Skeletal muscle satellite cell (primary cell): ENCODE measurements around the gene C1QC.

Experiments used
- H3K27me3 ChIP-seq: 2 replicates; pipeline ENCODE4 v1.7.0; 2013; ENCODE audit warnings: low read length; ENCODE audit not compliant: control insufficient read depth, insufficient read depth
- H3K36me3 ChIP-seq: 2 replicates; pipeline ENCODE4 v1.7.0; 2013; ENCODE audit warnings: mild to moderate bottlenecking, control low read depth, low read length; ENCODE audit not compliant: insufficient read depth
- H3K4me1 ChIP-seq: 2 replicates; pipeline ENCODE4 v1.7.0; 2013; ENCODE audit warnings: low read length; ENCODE audit not compliant: control insufficient read depth, insufficient read depth
- H3K4me2 ChIP-seq: 2 replicates; pipeline ENCODE4 v1.7.0; 2013; ENCODE audit warnings: mild to moderate bottlenecking, low read length
- H3K4me3 ChIP-seq: 2 replicates; pipeline ENCODE4 v1.7.0; 2013; ENCODE audit warnings: low read length
- H3K9ac ChIP-seq: 2 replicates; pipeline ENCODE4 v1.7.0; 2013; ENCODE audit warnings: mild to moderate bottlenecking, low read depth, low read length, moderate library complexity
- H3K9me3 ChIP-seq: replicated peaks from 2 replicates; pipeline ENCODE4 v1.7.0; 2013; ENCODE audit warnings: mild to moderate bottlenecking, control low read depth, low read length

Gene C1QC

DNA sequence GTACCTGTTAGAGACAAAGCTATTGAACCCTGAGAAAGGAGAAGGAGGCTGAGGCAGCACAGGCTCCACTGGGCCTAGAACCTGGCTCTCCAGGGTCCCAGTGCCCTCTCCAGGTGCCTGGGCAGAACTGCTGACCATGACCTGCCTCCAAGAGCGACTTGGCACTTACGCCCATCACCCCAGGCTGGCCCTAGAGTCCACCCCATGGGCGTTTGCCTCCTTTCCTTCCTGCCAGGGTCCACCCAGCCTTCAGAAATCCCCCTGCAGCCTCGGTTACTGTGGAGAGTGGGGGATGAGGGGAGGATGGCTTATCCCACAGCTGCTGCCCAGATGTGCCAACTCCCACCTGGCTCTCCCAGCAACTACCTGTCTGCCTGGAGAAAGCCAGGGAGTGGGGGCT is 21.7 kb upstream of the C1QC start:
- H3K9me3 ChIP-seq = no peaks in the 10 kb centered on the region
- no peak overlapping the region for H3K9ac ChIP-seq
- H3K4me1 ChIP-seq = no peaks in the 10 kb centered on the region
- H3K4me3 ChIP-seq = no peak overlapping the region
- no peak overlapping the region for H3K4me2 ChIP-seq
- no peaks in the 10 kb centered on the region for H3K36me3 ChIP-seq
- peaks cover 74% of the 10 kb centered on the region for H3K27me3 ChIP-seq

DNA sequence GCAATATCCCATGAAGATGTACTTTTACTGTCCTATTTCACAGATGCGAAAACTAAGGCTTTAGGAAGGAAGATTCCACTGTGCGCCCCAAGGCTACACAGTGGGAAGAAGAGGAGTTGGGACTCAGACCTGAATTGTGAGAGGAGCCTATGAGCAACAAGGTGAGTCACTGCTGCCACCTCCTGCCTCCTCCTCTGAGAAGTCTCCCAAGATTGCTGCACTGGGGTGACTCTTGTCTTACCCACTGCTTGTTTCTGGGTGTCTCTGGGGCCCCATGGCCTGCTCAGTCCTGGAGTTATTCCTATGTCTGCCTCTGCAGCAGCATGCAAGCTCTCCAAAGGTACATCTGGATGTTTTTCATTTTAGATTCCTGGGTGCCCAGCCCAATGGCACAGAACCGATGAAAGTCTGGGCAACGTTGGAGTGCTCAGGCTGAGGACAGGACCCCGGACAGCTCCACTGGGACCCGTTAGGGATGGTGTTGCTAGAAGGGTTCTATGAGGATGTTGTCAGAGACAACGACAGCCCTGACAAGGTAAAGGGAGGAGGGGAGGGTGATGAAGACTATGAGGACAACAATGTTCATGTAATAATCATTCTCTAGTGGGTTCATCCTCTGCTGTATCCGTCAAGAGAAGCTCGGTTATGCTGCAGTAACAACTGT is 18.0 kb upstream of the C1QC start:
- H3K4me2 ChIP-seq = no peak overlapping the region
- no peaks in the 10 kb centered on the region for H3K9me3 ChIP-seq
- no peak overlapping the region for H3K9ac ChIP-seq
- no peak overlapping the region for H3K4me3 ChIP-seq
- no peaks in the 10 kb centered on the region for H3K4me1 ChIP-seq
- peaks cover 66% of the 10 kb centered on the region for H3K27me3 ChIP-seq
- H3K36me3 ChIP-seq = no peaks in the 10 kb centered on the region

DNA sequence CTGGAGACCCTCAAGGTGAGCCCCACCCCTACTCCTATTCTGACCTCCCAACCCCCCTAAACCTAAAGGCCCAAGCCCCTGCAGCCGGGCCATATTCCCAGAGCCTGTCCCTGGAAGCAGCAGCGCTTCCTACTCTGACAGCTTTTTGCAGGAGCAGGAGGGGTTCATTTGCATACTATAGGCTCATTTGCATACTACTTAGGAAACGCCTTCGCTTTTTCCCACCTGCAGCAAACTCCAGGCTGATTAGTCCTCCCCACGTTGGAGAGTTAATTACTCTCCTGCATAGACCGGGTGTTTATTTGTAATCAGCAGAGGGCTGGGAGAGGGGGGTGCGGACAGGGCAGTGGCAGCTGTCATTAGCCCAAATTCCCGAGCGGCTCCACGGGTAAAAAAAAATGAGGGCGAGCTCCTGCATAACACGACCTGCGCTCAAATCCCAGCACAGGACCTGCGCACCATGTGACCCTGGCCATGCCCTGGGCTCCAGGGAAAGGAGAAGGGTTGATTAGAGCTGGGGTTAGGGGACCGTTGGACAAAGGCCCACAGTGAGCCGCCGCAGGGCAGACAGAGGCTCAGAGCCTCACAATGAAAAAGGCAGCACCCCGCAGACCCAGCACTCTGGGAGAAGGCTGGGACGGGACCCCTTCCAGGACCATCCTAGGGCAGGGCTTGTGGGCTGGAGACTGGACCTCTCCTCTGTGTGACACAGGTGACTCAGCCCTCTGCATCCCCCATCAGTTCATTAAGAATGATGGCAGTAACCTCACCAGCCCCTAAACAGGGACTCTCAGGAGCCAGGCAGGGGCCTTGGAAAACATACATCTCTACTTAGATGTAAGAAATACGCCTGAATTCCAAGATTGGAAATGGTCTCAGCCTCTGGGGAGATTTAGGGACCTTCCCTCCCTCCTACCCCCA is 16.9 kb upstream of the C1QC start:
- H3K27me3 ChIP-seq = peaks cover 64% of the 10 kb centered on the region
- H3K9ac ChIP-seq = no peak overlapping the region
- no peak overlapping the region for H3K4me2 ChIP-seq
- no peak overlapping the region for H3K4me3 ChIP-seq
- no peaks in the 10 kb centered on the region for H3K4me1 ChIP-seq
- no peaks in the 10 kb centered on the region for H3K9me3 ChIP-seq
- no peaks in the 10 kb centered on the region for H3K36me3 ChIP-seq

- Histone ChIP-seq H3K4me2 (no peak overlapping the region), H3K4me1 (no peaks in the 10 kb centered on the region), H3K27me3 (peaks cover 62% of the 10 kb centered on the region), H3K9ac (no peak overlapping the region), H3K4me3 (no peak overlapping the region), H3K9me3 (no peaks in the 10 kb centered on the region), H3K36me3 (no peaks in the 10 kb centered on the region)
These were observed 16.1 kb upstream of the C1QC start for GRCh38 chr1:22627331-22627730.

- Histone ChIP-seq H3K9me3 (no peaks in the 10 kb centered on the region), H3K9ac (no peak overlapping the region), H3K27me3 (peaks cover 71% of the 10 kb centered on the region)
These were observed 14.6 kb upstream of the C1QC start for GRCh38 chr1:22628698-22629444.

GRCh38 chr1:22629886-22630285 is 13.5 kb upstream of the C1QC start:
- no peak overlapping the region for H3K4me3 ChIP-seq
- no peaks in the 10 kb centered on the region for H3K36me3 ChIP-seq
- H3K4me1 ChIP-seq = no peaks in the 10 kb centered on the region
- H3K4me2 ChIP-seq = no peak overlapping the region
- peaks cover 74% of the 10 kb centered on the region for H3K27me3 ChIP-seq
- no peaks in the 10 kb centered on the region for H3K9me3 ChIP-seq
- no peak overlapping the region for H3K9ac ChIP-seq

More at GRCh38 chr1:22628698-22629444, 14.6 kb upstream of the C1QC start:
- no peak overlapping the region for H3K4me2 ChIP-seq
- no peak overlapping the region for H3K4me3 ChIP-seq
- no peaks in the 10 kb centered on the region for H3K36me3 ChIP-seq
- no peaks in the 10 kb centered on the region for H3K4me1 ChIP-seq

GRCh38 chr1:22633697-22634463 is 9.6 kb upstream of the C1QC start:
- H3K4me3 ChIP-seq = no peak overlapping the region
- peaks cover 62% of the 10 kb centered on the region for H3K27me3 ChIP-seq
- H3K9ac ChIP-seq = no peak overlapping the region
- no peaks in the 10 kb centered on the region for H3K36me3 ChIP-seq
- H3K9me3 ChIP-seq = no peaks in the 10 kb centered on the region
- no peaks in the 10 kb centered on the region for H3K4me1 ChIP-seq
- no peak overlapping the region for H3K4me2 ChIP-seq

DNA sequence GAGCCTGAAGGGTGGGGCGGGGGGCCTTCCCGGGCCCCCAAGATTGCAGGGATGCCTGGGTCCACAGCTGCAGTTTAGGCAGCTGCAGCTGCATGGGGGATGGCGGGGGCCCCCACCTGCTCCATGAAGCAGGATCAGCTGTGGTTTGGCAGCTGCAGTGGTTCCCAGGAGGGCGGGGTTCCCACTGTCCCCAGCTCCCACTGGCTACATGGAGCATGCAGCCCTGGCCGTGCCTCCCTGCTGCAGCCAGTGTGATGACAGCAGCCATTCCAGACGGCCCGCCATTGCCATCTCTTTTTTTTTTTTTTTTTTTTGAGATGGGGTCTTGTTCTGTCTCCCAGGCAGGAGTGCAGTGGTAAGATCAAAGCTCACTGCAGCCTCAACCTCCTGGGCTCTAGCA is 8.0 kb upstream of the C1QC start:
- Histone ChIP-seq H3K9ac (no peak overlapping the region), H3K4me2 (no peak overlapping the region), H3K9me3 (no peaks in the 10 kb centered on the region), H3K27me3 (peaks cover 50% of the 10 kb centered on the region), H3K4me1 (no peaks in the 10 kb centered on the region), H3K4me3 (no peak overlapping the region), H3K36me3 (no peaks in the 10 kb centered on the region)

DNA sequence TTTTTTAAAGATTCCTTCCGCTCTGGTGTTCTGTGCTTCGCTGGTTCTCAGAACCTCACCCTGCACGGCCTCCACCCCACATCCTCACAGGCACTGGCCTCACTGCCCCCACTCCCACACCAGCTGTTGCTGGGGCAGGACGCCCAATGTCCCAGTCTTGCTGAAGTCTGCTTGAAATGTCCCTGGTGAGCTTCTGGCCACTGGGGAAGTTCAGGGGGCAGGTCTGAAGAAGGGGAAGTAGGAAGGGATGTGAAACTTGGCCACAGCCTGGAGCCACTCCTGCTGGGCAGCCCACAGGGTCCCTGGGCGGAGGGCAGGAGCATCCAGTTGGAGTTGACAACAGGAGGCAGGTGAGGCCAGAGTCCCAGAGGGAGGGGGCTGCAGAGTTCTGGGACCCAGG is 7.1 kb upstream of the C1QC start, which contains the start of gene C1QA:
Gene C1QA (plus strand): TSS at position 276 of the 400 bp plus-strand sequence. CDS start 989 bp downstream, outside the sequence.
- no peaks in the 10 kb centered on the region for H3K9me3 ChIP-seq
- no peak within 1 kb of the TSS for H3K4me2 ChIP-seq
- H3K4me1 ChIP-seq = no peaks in the 10 kb centered on the region
- H3K9ac ChIP-seq = no peak within 1 kb of the TSS
- no peak within 1 kb of the TSS for H3K4me3 ChIP-seq
- H3K36me3 ChIP-seq = no peaks in the 10 kb centered on the region
- peaks cover 54% of the 10 kb centered on the region for H3K27me3 ChIP-seq

GRCh38 chr1:22636927-22637326 is 6.5 kb upstream of the C1QC start:
- Histone ChIP-seq H3K4me2 (no peak overlapping the region), H3K4me1 (no peaks in the 10 kb centered on the region), H3K36me3 (no peaks in the 10 kb centered on the region), H3K9ac (no peak overlapping the region), H3K27me3 (peaks cover 51% of the 10 kb centered on the region), H3K4me3 (no peak overlapping the region), H3K9me3 (no peaks in the 10 kb centered on the region)
